ENCODE measurements around the gene PCSK4. TPM values are rescaled to one million over a fixed set of nuclear protein-coding genes. Genes with fewer than 3 reads are reported as not detected.
"Not testable (repeated sequence)": the region's sequence is repeated elsewhere in the genome, so short reads cannot be mapped to it uniquely, and the experiment has no call there.

The PCSK4 gene
- total RNA-seq, 2 experiments from 2014 or later, result 8.3 to 13.0 TPM

GRCh38 chr19:1439525-1440417 lies 50.4 kb downstream of the PCSK4 start:
- intact Hi-C loops (cut with micrococcal nuclease; ENCODE audit: unreplicated experiment), result loop anchor here (5.0 kb wide), 1 partner anchor 162 kb away; the partner anchor contains the start of gene FAM174C
- Histone ChIP-seq H3K36me3 (ENCODE audit: insufficient read depth, low read length) (peaks cover 63% of the 10 kb centered on the region), H3K4me2 (ENCODE audit: low read length) (peak overlapping the region; percentile 93), H4K20me1 (ENCODE audit: insufficient read depth, low read length) (peaks cover 18% of the 10 kb centered on the region), H3K27ac (ENCODE audit: low read depth, low read length, poor library complexity, severe bottlenecking) (peak overlapping the region; percentile 68), H3K79me2 (ENCODE audit: insufficient read depth, low read depth, low read length) (peaks cover 34% of the 10 kb centered on the region), H3K4me3 (ENCODE audit: low read depth, low read length, poor library complexity, severe bottlenecking) (peak overlapping the region; percentile 96), H3K4me1 (ENCODE audit: insufficient read depth, low read length, poor library complexity, severe bottlenecking) (peaks cover 38% of the 10 kb centered on the region)
- H2AFZ ChIP-seq (ENCODE audit: low read length); H3K9me2 ChIP-seq (ENCODE audit: insufficient read depth, low read length); H3K9me3 ChIP-seq (ENCODE audit: low read length); DNase-seq (ENCODE audit: low spot score); CTCF ChIA-PET (ENCODE audit: unreplicated experiment); BruUV-seq (replicated peaks): not testable (repeated sequence)
- POLR2A ChIA-PET, result interaction anchor here (0.6 kb wide), 1 partner anchor 387 kb away, joined by 3 read pairs; no protein-coding TSS in a partner anchor

GRCh38 chr19:1438933-1439354 lies 51.2 kb downstream of the PCSK4 start:
- H3K27ac ChIP-seq (ENCODE audit: low read depth, low read length, poor library complexity, severe bottlenecking), result peak overlapping the region; percentile 68
- H3K36me3 ChIP-seq (ENCODE audit: insufficient read depth, low read length), result peaks cover 71% of the 10 kb centered on the region
- DNase-seq (ENCODE audit: low spot score), result peak; percentile 38
- H3K9me2 ChIP-seq (ENCODE audit: insufficient read depth, low read length), result no peaks in the 10 kb centered on the region
- peaks cover 30% of the 10 kb centered on the region for H3K4me1 ChIP-seq (ENCODE audit: insufficient read depth, low read length, poor library complexity, severe bottlenecking)
- H3K79me2 ChIP-seq (ENCODE audit: insufficient read depth, low read depth, low read length), result peaks cover 34% of the 10 kb centered on the region
- H3K4me3 ChIP-seq (ENCODE audit: low read depth, low read length, poor library complexity, severe bottlenecking), result peak overlapping the region; percentile 96
- intact Hi-C loops (cut with micrococcal nuclease; ENCODE audit: unreplicated experiment), result loop anchor here (1.0 to 5.0 kb wide), 2 partner anchors 32 to 162 kb away; partner anchors contain the start of genes DAZAP1 and FAM174C
- H3K4me2 ChIP-seq (ENCODE audit: low read length), result peak overlapping the region; percentile 93
- CTCF ChIA-PET (ENCODE audit: unreplicated experiment), result no interaction called here
- H2AFZ ChIP-seq (ENCODE audit: low read length), result no peak overlapping the region
- POLR2A ChIA-PET, result interaction anchor here (0.6 kb wide), 1 partner anchor 387 kb away, joined by 3 read pairs; no protein-coding TSS in a partner anchor
- TF ChIP-seq EZH2phosphoT487 (IDR thresholded peaks at IDR 0.05; ENCODE audit: borderline replicate concordance, low read depth, low read length), result no peak
- no peak for TF ChIP-seq CTCF (conservative IDR thresholded peaks at IDR 0.05; ENCODE audit: low read length)
- H3K9me3 ChIP-seq (ENCODE audit: low read length), result no peaks in the 10 kb centered on the region
- H4K20me1 ChIP-seq (ENCODE audit: insufficient read depth, low read length), result peaks cover 18% of the 10 kb centered on the region
- BruUV-seq (replicated peaks), result no TSS peak

GRCh38 chr19:1438035-1438932 lies 51.9 kb downstream of the PCSK4 start, which contains the start of gene RPS15:
Gene RPS15 (plus strand): TSS chr19:1438396. CDS start chr19:1438426, 30 bp downstream.
- peak within 1 kb of the TSS; percentile 54; the same call in 1 of the 2 replicates for H2AFZ ChIP-seq (ENCODE audit: low read length)
- no peaks in the 10 kb centered on the region for H3K9me2 ChIP-seq (ENCODE audit: insufficient read depth, low read length)
- peaks cover 34% of the 10 kb centered on the region for H3K79me2 ChIP-seq (ENCODE audit: insufficient read depth, low read depth, low read length)
- ChIA-PET POLR2A (no interaction called here), CTCF (ENCODE audit: unreplicated experiment) (no interaction called here)
- intact Hi-C loops (cut with micrococcal nuclease; ENCODE audit: unreplicated experiment), result loop anchor here (1.0 to 5.0 kb wide), 2 partner anchors 31 to 161 kb away; partner anchors contain the start of genes DAZAP1 and FAM174C
- TF ChIP-seq EZH2phosphoT487 (IDR thresholded peaks at IDR 0.05; ENCODE audit: borderline replicate concordance, low read depth, low read length) (no peak), CTCF (conservative IDR thresholded peaks at IDR 0.05; ENCODE audit: low read length) (peak; percentile 85)
- no peaks in the 10 kb centered on the region for H3K9me3 ChIP-seq (ENCODE audit: low read length)
- H3K4me1 ChIP-seq (ENCODE audit: insufficient read depth, low read length, poor library complexity, severe bottlenecking), result peaks cover 27% of the 10 kb centered on the region
- DNase-seq (ENCODE audit: low spot score), result peak; percentile 97
- peak within 1 kb of the TSS; percentile 68 for H3K27ac ChIP-seq (ENCODE audit: low read depth, low read length, poor library complexity, severe bottlenecking)
- peaks cover 18% of the 10 kb centered on the region for H4K20me1 ChIP-seq (ENCODE audit: insufficient read depth, low read length)
- H3K36me3 ChIP-seq (ENCODE audit: insufficient read depth, low read length), result peaks cover 76% of the 10 kb centered on the region
- H3K4me3 ChIP-seq (ENCODE audit: low read depth, low read length, poor library complexity, severe bottlenecking), result peak within 1 kb of the TSS; percentile 96
- BruUV-seq (replicated peaks), result TSS peak; percentile 73
- peak within 1 kb of the TSS; percentile 93 for H3K4me2 ChIP-seq (ENCODE audit: low read length)

Data from OCI-LY7 (cell line).